HG02840 (cell line): ENCODE data around the gene KY.

Source experiments
- ATAC-seq: cut with Tn5 transposase; IDR thresholded peaks from one replicate; pipeline ENCODE4 v1.9.1; 2021; ENCODE audit warnings: mild to moderate bottlenecking, moderate library complexity, moderate number of reproducible peaks; ENCODE audit not compliant: unreplicated experiment, low FRiP score

The KY gene

DNA sequence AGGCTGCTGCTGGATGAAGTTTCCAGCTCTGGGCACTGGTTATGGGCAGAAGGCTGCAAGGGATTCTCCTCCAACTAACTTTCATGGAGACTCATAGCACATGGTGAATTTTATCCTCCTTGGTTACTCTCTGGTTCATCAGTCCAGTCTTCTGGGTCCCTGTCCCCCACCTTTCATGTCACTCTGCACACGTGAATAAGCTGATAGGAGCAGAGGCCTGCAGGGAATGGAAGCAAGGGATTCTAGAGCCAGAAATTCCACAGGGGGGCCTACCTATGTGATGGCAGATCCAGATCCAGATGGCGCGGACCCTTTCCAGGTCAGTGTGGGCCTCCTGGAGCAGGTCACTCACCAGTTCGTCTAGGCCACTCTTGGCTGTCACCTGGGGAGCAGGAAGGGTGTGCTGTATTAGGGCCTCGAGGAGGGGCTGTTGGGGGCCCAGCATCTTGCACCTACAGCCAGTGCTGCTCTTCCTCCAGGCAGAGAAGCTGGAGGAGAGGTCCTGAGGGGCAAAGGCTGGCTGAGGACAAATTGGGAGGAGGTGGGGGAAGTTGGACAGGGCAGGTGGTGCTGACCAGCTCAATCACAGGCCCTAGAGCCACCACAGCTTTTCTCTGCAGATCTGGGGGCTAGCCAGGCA, 30.2 kb downstream of the KY start:
- no peak for ATAC-seq

DNA sequence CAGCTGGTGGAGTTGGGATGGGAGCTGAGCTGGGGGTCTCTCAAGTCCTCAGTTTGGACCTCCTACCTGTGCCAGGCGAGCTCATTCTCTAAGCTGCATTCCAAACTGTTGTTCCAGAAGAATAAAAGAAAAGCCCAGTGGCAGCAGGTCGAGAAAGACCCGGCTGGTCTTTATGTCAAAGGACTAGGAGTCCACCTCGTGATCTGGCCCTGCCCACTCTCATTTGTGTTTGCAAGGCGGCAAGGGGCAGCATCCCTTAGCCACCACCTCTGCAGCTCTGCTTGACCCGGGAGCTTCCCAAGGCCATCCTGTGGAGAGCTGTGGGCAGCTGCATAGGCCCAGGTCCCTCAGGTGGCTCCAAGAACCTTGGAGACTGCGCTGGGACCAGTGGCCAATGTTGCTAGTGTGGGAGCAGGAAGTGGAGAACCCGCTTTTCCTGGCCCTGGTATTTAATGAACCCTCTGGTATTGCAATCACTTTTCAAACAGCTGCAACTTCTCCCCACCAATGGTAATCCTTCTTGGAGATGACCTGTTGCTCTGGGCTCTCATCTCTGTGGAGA, 30.9 kb downstream of the KY start:
- no peak for ATAC-seq

DNA sequence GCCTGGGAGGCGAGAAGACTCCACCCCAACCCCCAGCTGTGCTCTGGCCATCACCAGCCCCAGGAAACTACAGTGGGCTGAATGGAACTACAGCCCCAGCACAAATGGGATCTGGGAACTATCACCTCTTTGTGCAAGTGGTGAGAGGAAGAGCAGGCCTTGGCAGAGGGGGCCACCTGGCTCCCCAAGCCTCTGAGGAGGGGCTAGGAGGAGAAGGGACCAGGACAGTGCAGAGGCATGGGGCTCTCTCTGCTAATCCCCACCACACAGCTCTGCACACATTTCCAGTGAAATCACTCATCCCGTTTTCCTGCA, 31.6 kb downstream of the KY start:
- no peak for ATAC-seq

DNA sequence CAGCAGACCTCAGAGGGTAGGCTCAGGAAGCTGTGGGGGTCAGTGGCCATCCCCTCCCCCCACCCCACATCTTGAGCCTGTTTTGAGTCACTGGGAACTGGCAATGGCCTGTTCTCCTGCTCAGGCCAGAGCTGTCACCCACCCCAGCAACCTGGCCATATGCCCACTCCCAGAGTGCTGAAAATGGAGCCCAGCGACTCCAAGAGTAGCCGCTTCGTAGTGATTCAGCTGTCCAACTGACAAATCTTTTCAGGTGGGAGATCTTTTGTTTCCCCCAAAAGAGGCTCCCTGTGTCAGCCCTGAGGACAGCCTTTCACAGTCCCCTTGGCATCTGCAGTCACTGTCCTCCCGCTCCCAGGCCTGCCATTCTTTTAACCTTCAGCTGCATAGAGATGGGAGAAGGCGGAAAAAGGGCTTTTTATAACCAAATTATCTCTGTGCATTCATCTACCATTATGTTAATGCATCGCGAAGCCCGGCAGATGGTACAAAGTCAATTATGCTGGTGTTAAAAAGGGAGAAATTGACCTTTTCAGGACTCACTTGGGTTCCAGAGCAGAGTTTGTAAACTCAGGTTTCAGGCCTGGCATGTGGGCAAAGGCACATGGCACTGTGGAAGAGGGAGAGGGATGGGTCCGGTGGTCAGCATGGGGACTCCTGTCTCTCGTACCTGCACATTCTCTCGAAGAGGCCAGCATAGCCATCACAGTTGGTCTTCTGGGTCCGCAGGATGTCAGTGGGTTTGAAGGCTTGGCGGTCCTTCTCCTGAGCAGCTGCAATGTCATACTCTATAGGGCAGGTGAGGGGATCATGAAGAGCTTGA, 32.1 kb downstream of the KY start:
- ATAC-seq: no peak

DNA sequence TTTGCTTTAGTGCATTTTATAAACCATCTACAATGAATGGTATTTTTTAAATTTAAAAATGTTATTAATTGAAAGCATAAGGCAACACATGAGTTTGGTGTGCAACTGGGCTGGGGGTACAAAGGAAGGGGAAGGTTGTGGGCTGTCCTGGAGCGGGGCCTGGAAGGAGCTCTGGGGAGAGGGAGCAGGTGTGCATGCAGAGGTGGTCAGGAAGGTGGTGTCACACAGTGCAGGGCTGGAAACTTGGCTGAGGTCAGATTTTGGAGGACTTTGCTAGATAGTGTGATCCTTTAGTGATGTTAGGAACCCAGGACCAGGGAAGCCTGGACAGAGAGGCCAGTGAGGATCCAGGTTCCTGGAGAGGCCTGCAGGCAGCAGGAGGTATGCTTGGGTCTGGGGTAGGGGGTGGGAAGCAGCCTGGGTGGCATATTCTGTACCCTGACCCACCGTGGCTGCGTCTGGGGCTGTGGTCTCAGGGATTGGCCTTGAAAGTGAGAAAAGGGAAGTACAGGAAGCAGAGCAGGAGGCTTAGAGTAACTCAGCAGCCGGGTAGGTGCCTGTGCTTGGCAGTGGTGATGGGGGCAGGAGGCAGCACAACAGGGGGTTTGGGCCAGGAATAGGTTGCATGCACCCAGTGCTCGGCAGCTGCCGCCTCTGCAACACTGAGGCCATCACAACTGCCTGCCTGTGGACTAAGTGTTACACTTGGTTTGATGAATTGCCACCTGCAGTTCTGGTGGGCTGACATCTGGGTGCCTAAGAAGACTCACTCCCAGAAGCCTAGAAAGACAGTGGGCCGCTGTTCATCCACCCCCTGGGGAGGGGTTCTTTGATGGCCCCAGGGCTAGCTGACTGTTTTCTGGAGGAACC, 33.0 kb downstream of the KY start:
- ATAC-seq: no peak

DNA sequence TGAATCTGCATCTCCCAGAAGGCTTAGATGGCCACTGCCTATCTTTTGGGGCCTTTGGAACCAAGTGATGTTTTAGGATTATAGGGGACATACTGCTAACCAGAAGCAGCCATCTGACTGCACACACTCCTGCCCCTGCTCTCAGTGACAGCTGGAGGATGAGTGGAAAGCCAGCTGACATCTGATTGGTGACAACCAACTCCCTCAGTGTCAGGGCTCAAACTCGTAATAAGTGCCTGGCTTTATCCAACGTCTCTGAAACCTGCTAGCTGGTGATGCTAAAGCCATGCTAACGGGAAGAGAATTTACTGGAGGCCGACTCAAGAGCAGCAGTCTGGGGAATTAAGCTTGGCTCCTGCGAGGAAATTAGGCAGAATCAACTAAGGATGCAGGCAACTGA, 35.1 kb downstream of the KY start:
- ATAC-seq: no peak

DNA sequence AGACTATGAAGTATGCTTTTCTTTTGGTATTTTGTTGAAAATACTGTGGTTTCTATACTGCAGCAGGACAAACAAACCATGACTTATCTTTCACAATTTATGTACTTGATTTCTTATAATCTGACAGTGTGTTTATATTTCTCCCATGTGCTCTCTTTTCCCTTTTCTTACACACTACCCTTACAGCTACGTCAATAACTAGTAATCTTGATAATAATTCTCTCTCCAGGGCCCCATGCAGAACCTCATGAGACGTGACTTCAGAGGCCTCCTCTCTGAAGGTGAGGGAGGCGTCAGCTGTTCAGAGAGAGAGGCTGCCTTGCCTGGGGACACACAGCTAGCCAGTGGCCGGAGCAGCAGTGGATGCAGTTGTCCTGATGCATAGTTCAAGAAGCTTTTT, 35.9 kb downstream of the KY start:
- no peak for ATAC-seq

DNA sequence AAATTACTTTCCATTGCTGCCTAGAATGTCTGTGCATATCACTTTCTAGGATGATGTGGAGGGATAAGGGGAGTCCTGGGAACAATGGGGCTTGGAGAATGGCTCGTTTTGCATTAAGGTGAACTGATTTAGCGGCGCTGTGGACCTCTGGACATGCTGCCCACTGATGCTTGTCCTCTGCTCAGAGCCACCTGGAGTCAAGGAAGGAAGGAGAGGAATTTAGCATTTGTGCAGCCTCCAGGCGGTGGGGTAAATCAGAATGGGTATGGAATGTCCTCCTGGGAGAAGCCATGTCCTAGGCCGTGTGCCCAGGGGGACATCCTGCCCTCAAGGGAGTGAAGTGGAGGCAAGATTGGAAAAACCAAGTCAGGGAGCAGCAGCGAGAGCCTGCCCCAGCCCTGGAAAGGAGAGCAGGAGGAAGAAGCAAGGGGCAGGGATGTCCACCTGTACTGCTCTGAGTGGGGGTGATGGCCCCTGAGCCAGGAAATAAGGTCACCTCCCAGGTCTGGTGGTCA, 37.8 kb downstream of the KY start:
- ATAC-seq: no peak

DNA sequence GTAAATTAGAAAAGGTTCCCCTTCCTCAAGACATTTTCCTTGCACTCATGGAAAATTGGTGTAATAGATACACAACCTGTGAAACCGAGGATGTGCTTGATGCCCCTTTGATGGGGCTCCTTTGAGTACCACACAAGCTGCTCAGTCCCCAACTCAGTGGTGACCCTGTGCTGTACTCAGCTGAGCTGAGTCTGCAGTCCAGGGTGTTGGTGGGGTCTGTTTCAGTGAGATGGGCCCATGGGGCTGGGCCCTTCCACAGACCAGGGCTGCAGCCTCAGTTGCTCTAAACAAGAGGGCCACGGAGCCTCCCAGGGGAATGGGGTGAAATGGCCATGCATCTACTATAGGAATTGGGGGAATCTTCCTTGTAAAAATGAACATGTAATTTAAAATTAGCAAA, 39.3 kb downstream of the KY start:
- no peak for ATAC-seq

DNA sequence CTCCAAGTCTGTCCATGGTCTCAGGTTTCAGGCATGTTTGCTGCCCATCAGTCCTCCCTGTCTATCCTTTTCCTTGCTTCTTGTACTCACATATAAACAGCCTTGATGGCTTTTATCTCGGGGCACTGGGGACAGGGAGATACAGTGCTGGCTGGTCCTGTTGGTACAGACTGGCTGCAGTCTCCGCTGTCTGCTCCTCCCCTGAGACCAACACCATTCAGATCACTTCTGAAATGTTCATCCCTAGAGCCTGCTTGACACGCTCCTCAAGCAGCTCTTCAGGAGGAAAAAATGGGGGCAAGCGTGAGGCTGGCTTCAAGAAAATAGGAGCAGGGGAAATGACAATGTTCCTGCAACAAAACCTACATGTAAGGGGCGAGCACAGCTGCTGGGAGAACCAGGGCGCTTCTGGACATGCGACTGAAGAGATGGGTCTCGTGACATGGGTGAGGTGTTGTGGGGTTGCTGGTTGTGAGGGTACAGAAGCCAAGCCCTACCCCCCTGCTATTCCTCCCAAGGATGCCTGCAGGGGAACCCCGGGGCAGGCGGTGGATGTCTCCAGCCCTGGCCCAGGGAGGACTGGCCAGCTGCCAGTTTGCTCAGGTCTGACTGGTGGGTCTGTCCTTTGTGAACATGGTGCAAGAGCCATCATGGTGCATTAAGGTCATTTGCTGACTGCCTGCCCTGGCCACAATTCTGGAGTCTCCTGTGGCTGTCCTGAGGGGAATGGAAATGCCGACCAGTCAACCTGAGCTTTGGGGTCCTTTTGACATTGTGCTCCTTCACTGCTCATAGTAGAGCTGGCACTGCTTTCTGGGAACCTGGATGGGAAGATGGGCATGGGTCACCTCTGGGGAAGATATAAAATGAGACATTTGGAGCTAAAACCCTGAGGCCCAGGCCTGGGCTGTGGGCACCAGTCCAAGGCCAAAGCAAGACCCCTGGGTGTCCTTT, 40.1 kb downstream of the KY start:
- no peak for ATAC-seq

DNA sequence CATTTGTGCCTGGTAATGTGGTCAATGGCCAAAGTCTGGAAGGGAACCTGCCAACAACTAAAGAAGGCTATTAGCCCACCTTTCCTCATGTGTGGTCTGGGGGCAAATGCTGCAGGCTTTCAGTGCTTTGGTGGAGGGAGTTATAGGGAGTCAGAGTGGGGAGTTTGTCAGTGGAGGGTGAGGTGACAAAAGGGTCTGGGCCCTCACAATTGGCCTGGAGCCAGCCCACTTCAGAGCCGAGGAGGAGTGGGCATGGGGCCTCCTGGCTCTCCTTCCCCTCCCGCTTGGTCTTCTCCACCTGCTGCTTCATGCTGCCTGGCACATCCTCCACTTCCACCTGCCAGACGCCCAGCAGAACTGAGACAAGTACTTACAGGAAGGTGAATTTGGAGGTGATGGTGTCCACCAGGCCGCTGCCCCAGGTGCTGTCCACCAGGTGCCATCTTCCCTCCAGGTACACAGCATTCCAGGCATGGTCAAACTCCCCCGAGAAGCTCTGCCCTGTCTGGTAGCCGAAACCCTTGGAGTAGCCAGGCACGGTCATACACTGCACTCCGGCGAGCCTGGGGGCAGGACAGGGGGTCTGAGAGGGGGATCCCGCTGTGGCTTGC, 40.9 kb downstream of the KY start:
- ATAC-seq: no peak

DNA sequence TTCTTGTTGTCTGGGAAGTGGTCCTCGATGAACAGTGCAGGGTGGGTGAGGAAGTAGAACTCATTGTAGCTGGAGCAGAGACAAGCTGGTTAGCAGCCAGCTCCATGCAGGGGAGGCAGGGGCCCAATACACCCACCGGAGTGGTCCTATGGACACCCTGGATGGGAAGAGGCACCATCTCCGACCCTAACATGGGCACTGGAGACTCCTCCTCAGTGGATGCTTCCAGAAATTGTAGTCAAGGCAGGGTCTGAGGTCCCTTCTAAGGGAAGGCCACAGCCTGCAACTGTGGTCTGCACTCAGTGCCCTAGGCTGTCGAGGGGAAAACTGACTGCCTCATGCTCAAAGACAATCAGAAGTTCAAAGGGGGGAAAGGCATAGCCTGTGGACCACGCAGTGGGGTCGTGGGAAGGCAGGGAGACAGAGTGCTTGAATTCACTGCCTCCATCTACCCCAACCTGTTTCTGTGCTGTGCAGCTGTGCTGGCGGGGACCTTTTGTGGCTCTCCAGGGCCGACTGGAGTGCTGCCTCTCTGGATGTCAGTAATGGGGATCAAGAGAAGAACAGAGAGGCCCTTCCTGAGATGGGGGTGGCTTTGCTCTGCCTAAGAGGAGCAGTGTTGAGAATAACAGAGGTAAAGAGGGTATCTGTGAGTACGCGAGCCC, 41.9 kb downstream of the KY start:
- ATAC-seq: no peak

DNA sequence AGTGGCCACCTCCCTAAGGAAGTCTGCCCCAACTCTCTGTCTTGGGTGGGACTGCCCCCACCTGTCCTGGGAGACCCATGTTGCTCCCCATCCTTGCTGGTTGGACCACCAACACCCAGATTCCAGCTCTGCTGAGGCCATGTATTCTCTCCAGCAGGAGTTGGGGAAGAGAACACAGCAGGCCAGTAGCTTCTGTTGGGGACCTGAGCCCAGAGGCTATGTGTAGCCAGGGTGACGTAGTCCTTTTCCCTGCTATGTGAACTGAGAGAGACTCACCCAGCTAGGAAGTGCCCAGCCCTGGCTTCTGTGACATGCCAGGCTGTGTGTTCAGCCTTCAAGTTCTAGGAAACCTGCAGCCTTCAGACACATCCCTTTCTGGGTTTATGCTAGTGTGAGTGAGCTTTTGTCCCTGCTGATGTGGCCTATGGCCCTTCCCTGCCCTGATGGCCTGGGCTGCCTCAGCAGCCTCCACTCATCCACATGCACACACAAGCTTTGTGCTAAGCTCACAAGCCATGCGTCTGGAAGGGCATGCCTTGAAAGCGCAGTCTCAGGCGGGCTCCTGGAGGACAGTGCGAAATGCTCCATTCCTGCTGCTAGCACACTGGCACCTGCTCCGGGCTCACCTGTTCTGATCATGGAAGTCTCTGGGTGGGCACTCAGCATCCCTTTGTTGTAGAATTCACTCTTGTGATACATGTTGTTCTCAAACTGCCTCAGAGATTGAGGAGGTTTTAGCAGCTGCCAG, 42.6 kb downstream of the KY start:
- no peak for ATAC-seq

DNA sequence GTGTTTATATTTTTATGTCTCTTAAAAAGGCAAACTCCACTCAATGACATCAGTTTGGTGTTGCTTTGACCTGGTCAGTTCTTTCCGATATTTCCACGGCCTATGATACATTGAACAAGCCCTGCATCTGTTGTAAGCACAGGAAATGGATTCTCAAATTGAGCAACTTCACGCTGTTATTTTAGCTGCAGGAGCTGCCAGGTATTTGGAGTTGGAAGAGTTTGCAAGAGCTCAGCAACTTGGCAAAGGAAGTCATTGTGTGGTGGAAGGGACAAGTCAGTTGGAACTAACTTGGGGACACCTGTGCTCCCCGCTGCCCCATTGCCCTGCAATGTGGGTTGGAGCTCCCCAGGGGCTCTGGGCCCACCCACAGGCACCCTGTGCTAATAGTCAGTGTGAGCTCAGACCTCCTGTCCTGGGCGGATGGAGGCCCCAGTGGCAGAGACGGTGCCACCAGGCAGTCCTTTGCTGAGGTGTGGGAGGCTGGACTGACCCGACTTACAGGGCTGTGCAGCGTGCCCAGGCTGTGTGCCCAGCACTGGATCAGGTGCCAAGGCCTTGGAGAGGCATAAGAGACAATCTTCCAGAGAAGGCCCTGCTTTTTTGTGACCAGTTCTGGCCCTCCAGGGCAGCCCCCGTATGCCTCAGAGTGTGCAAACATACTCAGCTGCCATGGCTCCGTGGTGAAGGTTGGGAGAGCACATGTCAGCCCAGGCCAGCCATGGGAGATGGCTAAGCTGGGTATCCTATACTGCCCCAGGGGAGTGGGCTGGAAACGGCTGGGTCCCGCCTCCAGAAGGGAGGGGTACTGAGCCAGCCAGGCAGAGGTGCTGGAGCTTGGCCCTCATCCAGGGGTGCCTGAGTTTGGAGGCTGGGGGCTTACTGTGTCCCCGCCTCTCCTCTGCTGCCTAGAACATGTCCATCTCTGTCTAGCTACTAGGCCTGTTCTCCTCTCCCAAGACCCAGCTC, 43.5 kb downstream of the KY start:
- ATAC-seq: no peak

DNA sequence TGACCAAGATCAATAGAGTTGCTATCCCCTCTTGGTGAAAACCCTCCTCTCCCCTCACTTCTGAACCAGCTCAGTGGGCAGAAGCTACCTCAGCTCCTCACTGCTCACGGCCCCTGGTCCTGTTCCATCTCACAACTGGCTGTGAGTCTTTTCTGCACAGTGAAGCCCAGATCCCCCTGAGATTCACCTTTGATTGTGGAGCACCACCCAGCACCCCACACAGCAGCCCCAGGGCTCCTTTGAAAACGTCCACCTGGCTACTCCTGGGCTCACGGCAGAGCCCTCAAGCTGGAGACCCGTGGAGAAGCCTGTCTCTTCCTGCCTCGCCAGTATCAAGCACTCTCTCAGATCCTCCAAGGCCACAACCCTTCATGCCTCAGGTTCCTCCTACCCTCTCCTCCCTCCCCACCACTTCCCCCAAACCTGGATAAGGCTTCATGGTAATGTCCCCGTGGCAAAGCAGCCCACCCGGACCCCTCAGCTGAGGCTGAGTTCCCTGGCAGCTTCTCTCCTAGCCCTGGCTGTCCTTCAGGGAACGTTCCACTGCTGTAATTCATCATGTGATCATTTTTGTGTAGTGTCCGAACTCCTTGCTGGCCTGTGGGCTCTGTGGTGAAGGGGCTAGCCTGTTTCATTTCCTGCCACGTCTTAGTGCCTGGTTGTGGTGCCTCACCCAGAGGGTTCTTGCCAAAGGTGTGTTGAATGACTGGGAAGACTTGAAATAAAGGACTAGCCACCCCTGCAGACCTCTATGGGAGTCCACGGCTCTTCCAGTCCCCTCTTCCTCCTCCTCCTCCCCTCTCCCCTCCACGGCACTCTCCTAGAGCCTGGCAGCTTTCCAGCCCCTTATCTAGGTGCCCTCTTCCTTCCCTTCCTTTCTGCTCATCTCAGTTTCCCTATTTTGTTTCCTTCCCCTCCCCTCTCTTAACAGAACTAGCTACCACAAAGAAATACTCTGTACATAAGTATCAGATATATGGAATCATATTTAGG, 44.5 kb downstream of the KY start:
- ATAC-seq: no peak

DNA sequence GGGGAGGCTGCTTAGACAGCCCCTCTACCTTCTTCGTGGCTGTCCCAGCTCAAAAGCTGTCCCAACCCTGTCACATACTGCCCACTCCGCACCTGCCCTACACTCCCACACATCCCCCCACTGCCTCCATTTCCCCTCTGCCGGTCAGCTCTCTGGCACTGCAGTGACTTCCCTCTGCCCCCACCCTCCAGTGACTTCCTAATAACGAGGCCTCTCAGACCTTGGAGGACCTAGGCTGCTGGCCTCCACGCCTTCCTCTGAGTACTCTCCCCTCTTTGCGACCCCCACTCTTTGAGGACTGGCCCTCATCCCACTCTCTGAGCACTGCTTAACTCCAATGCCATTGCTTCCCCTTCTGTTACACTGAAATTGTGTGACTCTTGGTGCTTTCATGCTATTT, 45.3 kb downstream of the KY start:
- ATAC-seq: no peak
